Neural progenitor cell (in vitro differentiated cells): ENCODE data around the gene RER1. TPM values are rescaled to one million over a fixed set of nuclear protein-coding genes. Genes with fewer than 3 reads are reported as not detected.

Source experiments
- DNase-seq: peaks from one replicate; pipeline ENCODE4 v3.0.0-alpha.2; 2016; ENCODE audit warnings: low spot score
- H2AFZ ChIP-seq: fragments of 200-600 bp; sonication (generic); replicated peaks from 2 replicates; pipeline ENCODE4 v1.6.1; 2016; ENCODE audit warnings: antibody characterized with exemption
- H3F3A ChIP-seq: fragments of 200-600 bp; sonication (generic); 2 replicates; pipeline ENCODE4 v1.6.1; 2016; ENCODE audit warnings: antibody characterized with exemption, low read depth
- H3K27ac ChIP-seq: fragments of 200-600 bp; sonication (generic); 2 replicates; pipeline ENCODE4 v1.5.1; 2016; ENCODE audit warnings: mild to moderate bottlenecking
- H3K27me3 ChIP-seq: fragments of 200-600 bp; sonication (generic); 2 replicates; pipeline ENCODE4 v1.6.1; 2016; ENCODE audit warnings: mild to moderate bottlenecking, moderate library complexity
- H3K36me3 ChIP-seq: fragments of 200-600 bp; sonication (generic); 2 replicates; pipeline ENCODE4 v1.5.1; 2016
- H3K4me1 ChIP-seq: fragments of 200-600 bp; sonication (generic); 2 replicates; pipeline ENCODE4 v1.6.1; 2016; ENCODE audit warnings: mixed run types
- H3K4me2 ChIP-seq: fragments of 200-600 bp; sonication (generic); 2 replicates; pipeline ENCODE4 v1.6.1; 2016
- H3K4me3 ChIP-seq: fragments of 200-600 bp; sonication (generic); 2 replicates; pipeline ENCODE4 v1.5.1; 2016
- H3K79me2 ChIP-seq: fragments of 200-600 bp; sonication (generic); 2 replicates; pipeline ENCODE4 v1.6.1; 2016; ENCODE audit warnings: low read depth
- H3K9ac ChIP-seq: fragments of 200-600 bp; sonication (generic); 2 replicates; pipeline ENCODE4 v1.6.1; 2016
- H3K9me3 ChIP-seq: fragments of 200-600 bp; sonication (generic); 2 replicates; pipeline ENCODE4 v1.5.1; 2016; ENCODE audit warnings: low read depth
- H4K20me1 ChIP-seq: fragments of 200-600 bp; sonication (generic); 2 replicates; pipeline ENCODE4 v1.6.1; 2016; ENCODE audit warnings: low read depth
- H3K27ac Mint-ChIP-seq: 3 replicates; pipeline ENCODE4 v1.8.0; 2021; ENCODE audit warnings: mixed read lengths
- H3K27me3 Mint-ChIP-seq: 2 replicates; pipeline ENCODE4 v1.8.0; 2022; ENCODE audit warnings: low read depth, mild to moderate bottlenecking, inconsistent platforms, moderate library complexity, mixed read lengths; ENCODE audit not compliant: insufficient read depth
- H3K36me3 Mint-ChIP-seq: 3 replicates; pipeline ENCODE4 v1.8.0; 2021; ENCODE audit warnings: mixed read lengths
- H3K4me1 Mint-ChIP-seq: 3 replicates; pipeline ENCODE4 v1.8.0; 2021; ENCODE audit warnings: mixed read lengths
- H3K4me3 Mint-ChIP-seq: 3 replicates; pipeline ENCODE4 v1.8.0; 2021; ENCODE audit warnings: mild to moderate bottlenecking, moderate library complexity, mixed read lengths
- H3K9me3 Mint-ChIP-seq: 3 replicates; pipeline ENCODE4 v1.8.0; 2020; ENCODE audit warnings: mixed read lengths
- CTCF ChIP-seq: fragments of 200-600 bp; sonication (generic); IDR thresholded peaks from 2 replicates; pipeline ENCODE4 v1.5.1; 2017; ENCODE audit warnings: antibody characterized with exemption, mild to moderate bottlenecking
- EZH2 ChIP-seq: fragments of 200-600 bp; sonication (generic); IDR thresholded peaks from 2 replicates; pipeline ENCODE4 v1.6.1; 2017; ENCODE audit warnings: antibody characterized with exemption, mild to moderate bottlenecking, moderate library complexity
- EZH2phosphoT487 ChIP-seq: fragments of 200-600 bp; sonication (generic); IDR thresholded peaks from 2 replicates; pipeline ENCODE4 v1.6.1; 2017; ENCODE audit warnings: antibody characterized with exemption
- total RNA-seq: library from RNA; depleted of rRNA; stranded (reverse); fragments of >200 nt; gene quantifications from 2 replicates; pipeline ENCODE4 v1.2.3, GENCODE V29; 2015; ENCODE audit warnings: low replicate concordance

RER1 gene
- total RNA-seq, 1 donor from 2014 or later, result 39.1 TPM

- H3K79me2 ChIP-seq, result peaks cover 2% of the 10 kb centered on the region
- peaks cover 8% of the 10 kb centered on the region for H4K20me1 ChIP-seq
- no peak overlapping the region for H3K4me3 ChIP-seq
- Mint-ChIP-seq H3K4me3 (no peak overlapping the region), H3K36me3 (peaks cover 7% of the 10 kb centered on the region), H3K4me1 (peaks cover 6% of the 10 kb centered on the region), H3K9me3 (no peaks in the 10 kb centered on the region), H3K27me3 (peaks cover 4% of the 10 kb centered on the region), H3K27ac (no peak overlapping the region)
- no peaks in the 10 kb centered on the region for H3K27me3 ChIP-seq
- peaks cover 6% of the 10 kb centered on the region for H3F3A ChIP-seq
- H3K4me2 ChIP-seq, result no peak overlapping the region
- no peak for DNase-seq
- no peaks in the 10 kb centered on the region for H3K4me1 ChIP-seq
- no peak overlapping the region for H2AFZ ChIP-seq
- no peak overlapping the region for H3K9ac ChIP-seq
- TF ChIP-seq EZH2 (no peak), EZH2phosphoT487 (no peak), CTCF (no peak)
- H3K9me3 ChIP-seq, result no peaks in the 10 kb centered on the region
- no peak overlapping the region for H3K27ac ChIP-seq
- H3K36me3 ChIP-seq, result no peaks in the 10 kb centered on the region
These were observed 6.6 kb upstream of the RER1 start for GRCh38 chr1:2384941-2385481.

GRCh38 chr1:2385606-2386280, 5.9 kb upstream of the RER1 start:
- H3K4me1 ChIP-seq, result peaks cover 3% of the 10 kb centered on the region
- no peak overlapping the region for H3K4me3 ChIP-seq
- H3K4me2 ChIP-seq, result no peak overlapping the region
- no peak for DNase-seq
- peaks cover 7% of the 10 kb centered on the region for H3K36me3 Mint-ChIP-seq
- H3K27ac ChIP-seq, result no peak overlapping the region
- H3K79me2 ChIP-seq, result peaks cover 10% of the 10 kb centered on the region
- no peak overlapping the region for H3K9ac ChIP-seq
- H3K27me3 Mint-ChIP-seq, result peaks cover 4% of the 10 kb centered on the region
- H3K4me1 Mint-ChIP-seq, result peaks cover 10% of the 10 kb centered on the region
- no peaks in the 10 kb centered on the region for H3K27me3 ChIP-seq
- no peak overlapping the region for H2AFZ ChIP-seq
- H3K27ac Mint-ChIP-seq, result no peak overlapping the region
- no peaks in the 10 kb centered on the region for H3K9me3 Mint-ChIP-seq
- no peaks in the 10 kb centered on the region for H3K36me3 ChIP-seq
- H3K4me3 Mint-ChIP-seq, result no peak overlapping the region
- peaks cover 6% of the 10 kb centered on the region for H3F3A ChIP-seq
- no peaks in the 10 kb centered on the region for H3K9me3 ChIP-seq
- peaks cover 8% of the 10 kb centered on the region for H4K20me1 ChIP-seq
- TF ChIP-seq CTCF, result no peak

- H4K20me1 ChIP-seq, result peaks cover 7% of the 10 kb centered on the region
- H3F3A ChIP-seq, result peaks cover 10% of the 10 kb centered on the region
- H3K4me2 ChIP-seq, result no peak overlapping the region
- no peak overlapping the region for H2AFZ ChIP-seq
- TF ChIP-seq EZH2phosphoT487 (no peak), EZH2 (no peak), CTCF (no peak)
- H3K9me3 ChIP-seq, result no peaks in the 10 kb centered on the region
- Mint-ChIP-seq H3K27ac (no peak overlapping the region), H3K36me3 (peaks cover 7% of the 10 kb centered on the region), H3K4me1 (peaks cover 10% of the 10 kb centered on the region), H3K27me3 (peaks cover 4% of the 10 kb centered on the region), H3K4me3 (no peak overlapping the region), H3K9me3 (no peaks in the 10 kb centered on the region)
- peaks cover 14% of the 10 kb centered on the region for H3K79me2 ChIP-seq
- H3K27me3 ChIP-seq, result no peaks in the 10 kb centered on the region
- H3K4me1 ChIP-seq, result peaks cover 3% of the 10 kb centered on the region
- H3K4me3 ChIP-seq, result no peak overlapping the region
- no peak for DNase-seq
- no peaks in the 10 kb centered on the region for H3K36me3 ChIP-seq
- no peak overlapping the region for H3K27ac ChIP-seq
- H3K9ac ChIP-seq, result no peak overlapping the region
These were observed 4.7 kb upstream of the RER1 start for GRCh38 chr1:2386636-2387611.
